Measurements from ENCODE around the gene RNF138.

The RNF138 gene

GRCh38 chr18:32135625-32136024 is 44.0 kb downstream of the RNF138 start:
- Mint-ChIP-seq H3K27ac (peak overlapping the region; percentile 35), H3K4me3 (no peak overlapping the region), H3K9me3 (peaks cover 3% of the 10 kb centered on the region), H3K4me1 (no peaks in the 10 kb centered on the region), H3K27me3 (ENCODE audit: low read depth, poor library complexity) (no peaks in the 10 kb centered on the region), H3K36me3 (ENCODE audit: low read depth) (peaks cover 18% of the 10 kb centered on the region)
- DNase-seq = no peak
- no peak for TF ChIP-seq CTCF (IDR thresholded peaks at IDR 0.05)

GRCh38 chr18:32138332-32138982 is 46.8 kb downstream of the RNF138 start:
- Mint-ChIP-seq H3K4me3 (no peak overlapping the region), H3K36me3 (ENCODE audit: low read depth) (peaks cover 8% of the 10 kb centered on the region), H3K9me3 (peaks cover 5% of the 10 kb centered on the region), H3K27me3 (ENCODE audit: low read depth, poor library complexity) (no peaks in the 10 kb centered on the region), H3K27ac (no peak overlapping the region), H3K4me1 (no peaks in the 10 kb centered on the region)
- TF ChIP-seq CTCF (IDR thresholded peaks at IDR 0.05) = no peak
- no peak for DNase-seq

- peaks cover 8% of the 10 kb centered on the region for H3K36me3 Mint-ChIP-seq (ENCODE audit: low read depth)
- no peak overlapping the region for H3K4me3 Mint-ChIP-seq
- H3K27me3 Mint-ChIP-seq (ENCODE audit: low read depth, poor library complexity) = no peaks in the 10 kb centered on the region
- no peak for TF ChIP-seq CTCF (IDR thresholded peaks at IDR 0.05)
- DNase-seq = no peak
- no peak overlapping the region for H3K27ac Mint-ChIP-seq
- peaks cover 5% of the 10 kb centered on the region for H3K9me3 Mint-ChIP-seq
- H3K4me1 Mint-ChIP-seq = no peaks in the 10 kb centered on the region
Observed at GRCh38 chr18:32139835-32140283, 48.2 kb downstream of the RNF138 start.

GRCh38 chr18:32148185-32148870 is 56.7 kb downstream of the RNF138 start:
- Mint-ChIP-seq H3K36me3 (ENCODE audit: low read depth) (peaks cover 7% of the 10 kb centered on the region), H3K9me3 (peaks cover 21% of the 10 kb centered on the region), H3K27ac (no peak overlapping the region), H3K27me3 (ENCODE audit: low read depth, poor library complexity) (peaks cover 2% of the 10 kb centered on the region), H3K4me1 (no peaks in the 10 kb centered on the region), H3K4me3 (no peak overlapping the region)
- DNase-seq = no peak
- TF ChIP-seq CTCF (IDR thresholded peaks at IDR 0.05) = no peak

- no peak overlapping the region for H3K27ac Mint-ChIP-seq
- peaks cover 21% of the 10 kb centered on the region for H3K9me3 Mint-ChIP-seq
- H3K27me3 Mint-ChIP-seq (ENCODE audit: low read depth, poor library complexity) = peaks cover 3% of the 10 kb centered on the region
Observed at GRCh38 chr18:32152705-32153448, 61.2 kb downstream of the RNF138 start.

More at GRCh38 chr18:32152705-32153448, 61.2 kb downstream of the RNF138 start:
- TF ChIP-seq CTCF (IDR thresholded peaks at IDR 0.05) = no peak
- peaks cover 4% of the 10 kb centered on the region for H3K4me1 Mint-ChIP-seq
- DNase-seq = no peak
- H3K4me3 Mint-ChIP-seq = no peak overlapping the region
- peaks cover 7% of the 10 kb centered on the region for H3K36me3 Mint-ChIP-seq (ENCODE audit: low read depth)
